Endothelial cell of umbilical vein (primary cell): ENCODE results near the gene DBP. TPM values are rescaled to one million over a fixed set of nuclear protein-coding genes. Genes with fewer than 3 reads are reported as not detected.

Experiments used
- BruUV-seq: library from RNA; stranded (reverse); fragments of 400-500 nt; replicated peaks from 2 replicates; lab custom pipeline; 2021; lab: Mats Ljungman, UMichigan
- CTCF ChIA-PET: fragments of 300-600, 350-600 bp; sonication (Branson Sonifier 250); formaldehyde crosslinking; loops from one replicate; lab custom pipeline; 2021; ENCODE audit warnings: antibody characterized with exemption, inconsistent platforms; lab: Charles Lee
- POLR2A ChIA-PET: fragments of 300-600, 350-600 bp; sonication (Branson Sonifier 250); formaldehyde crosslinking; loops from one replicate; lab custom pipeline; 2021; ENCODE audit warnings: antibody characterized with exemption, inconsistent platforms; lab: Charles Lee
- DNase-seq: peaks from one replicate; pipeline ENCODE4 v3.0.0-alpha.2; 2011; ENCODE audit warnings: low read depth, low spot score
- FAIRE-seq: peaks from 2 replicates; lab custom pipeline; 2011; peaks lifted over from hg19 to GRCh38; lab: Jason Lieb, UNC
- H2AFZ ChIP-seq: 2 replicates; pipeline ENCODE4 v1.6.0; 2012; ENCODE audit warnings: low read depth, low read length, control low read depth, inconsistent platforms
- H3K27ac ChIP-seq: 2 replicates; pipeline ENCODE4 v1.5.1; 2011; ENCODE audit warnings: low read depth, mild to moderate bottlenecking, control low read depth, low read length, moderate library complexity; ENCODE audit not compliant: insufficient read depth
- H3K27me3 ChIP-seq, 2 experiments: 2 replicates each; pipeline versions ENCODE4 v1.6.0 to v1.6.1; 2011; ENCODE audit warnings: low read length in 2 of 2, mixed read lengths in 1 of 2; ENCODE audit not compliant: control insufficient read depth in 2 of 2, insufficient read depth in 2 of 2
- H3K36me3 ChIP-seq, 2 experiments: 2 replicates in 1 of 2; 3 replicates in 1 of 2; pipeline ENCODE4 v1.5.1; 2011; ENCODE audit warnings: low read length in 2 of 2, mild to moderate bottlenecking in 1 of 2, moderate library complexity in 1 of 2; ENCODE audit not compliant: control insufficient read depth in 2 of 2, insufficient read depth in 2 of 2; ENCODE audit errors: extremely low read depth in 1 of 2
- H3K4me1 ChIP-seq: 3 replicates; pipeline ENCODE4 v1.5.1; 2011; ENCODE audit warnings: mild to moderate bottlenecking, low read length; ENCODE audit not compliant: control insufficient read depth, insufficient read depth; ENCODE audit errors: extremely low read depth
- H3K4me2 ChIP-seq: 2 replicates; pipeline ENCODE4 v1.6.1; 2011; ENCODE audit warnings: low read length, control low read depth, mixed read lengths; ENCODE audit not compliant: insufficient read depth
- H3K4me3 ChIP-seq, 3 experiments: fragments of 200-600 bp in 1 of 3; sonication (generic), shearing (Covaris generic) in 1 of 3; replicated peaks in 1 of 3; 2 replicates each; pipeline ENCODE4 v1.5.1; 2011 to 2016; ENCODE audit warnings: control low read depth in 3 of 3, low read length in 3 of 3, mild to moderate bottlenecking in 2 of 3, inconsistent platforms in 1 of 3, low read depth in 1 of 3, moderate library complexity in 1 of 3; ENCODE audit not compliant: insufficient read depth in 1 of 3
- H3K79me2 ChIP-seq: 2 replicates; pipeline ENCODE4 v1.6.0; 2012; ENCODE audit warnings: low read length, inconsistent platforms; ENCODE audit not compliant: control insufficient read depth, insufficient read depth
- H3K9ac ChIP-seq: replicated peaks from 2 replicates; pipeline ENCODE3; 2011; ENCODE audit warnings: low read length, control low read depth; ENCODE audit not compliant: insufficient read depth; ENCODE audit errors: extremely low read depth
- H3K9me1 ChIP-seq: replicated peaks from 3 replicates; pipeline ENCODE4 v1.6.0; 2011; ENCODE audit warnings: mild to moderate bottlenecking, low read length; ENCODE audit not compliant: control insufficient read depth, insufficient read depth; ENCODE audit errors: extremely low read depth
- H3K9me3 ChIP-seq: replicated peaks from 2 replicates; pipeline ENCODE4 v1.5.1; 2012; ENCODE audit warnings: low read length, inconsistent platforms; ENCODE audit not compliant: control insufficient read depth, insufficient read depth
- H4K20me1 ChIP-seq: replicated peaks from 2 replicates; pipeline ENCODE3; 2011; ENCODE audit warnings: mild to moderate bottlenecking, low read length; ENCODE audit not compliant: control insufficient read depth, insufficient read depth; ENCODE audit errors: extremely low read depth
- CTCF ChIP-seq, 2 donors: IDR thresholded peaks; 1 replicate in 1 of 2; 2 replicates in 1 of 2; pipeline ENCODE4 v1.5.1; 2011; ENCODE audit warnings: low read length in 2 of 2, mild to moderate bottlenecking in 2 of 2, moderate library complexity in 2 of 2, control low read depth in 1 of 2, inconsistent platforms in 1 of 2, low read depth in 1 of 2; ENCODE audit not compliant: insufficient read depth in 1 of 2; ENCODE audit errors: extremely low read depth in 1 of 2
- EZH2 ChIP-seq: IDR thresholded peaks from 2 replicates; pipeline ENCODE4 v1.6.1; 2012; ENCODE audit warnings: borderline replicate concordance, low read depth, mild to moderate bottlenecking, moderate library complexity, low read length, inconsistent platforms; ENCODE audit not compliant: severe bottlenecking
- FOS ChIP-seq: IDR thresholded peaks from 2 replicates; pipeline ENCODE4 v1.6.1; 2011; ENCODE audit warnings: mild to moderate bottlenecking, low read length, moderate library complexity, borderline replicate concordance; ENCODE audit not compliant: insufficient read depth
- GATA2 ChIP-seq: IDR thresholded peaks from 2 replicates; pipeline ENCODE4 v1.7.0; 2011; ENCODE audit warnings: low read depth, mild to moderate bottlenecking, moderate library complexity, mixed read lengths, low read length; ENCODE audit not compliant: insufficient read length, insufficient read depth
- JUN ChIP-seq: IDR thresholded peaks from 2 replicates; pipeline ENCODE4 v1.6.1; 2011; ENCODE audit warnings: borderline replicate concordance, low read depth; ENCODE audit not compliant: insufficient read length, insufficient read depth
- MAX ChIP-seq: IDR thresholded peaks from 2 replicates; pipeline ENCODE4 v1.6.1; 2011; ENCODE audit not compliant: insufficient read depth, insufficient read length
- MYC ChIP-seq: IDR thresholded peaks from one replicate; pipeline ENCODE4 v1.6.1; 2011; ENCODE audit warnings: mild to moderate bottlenecking, low read depth, low read length
- POLR2A ChIP-seq: IDR thresholded peaks from 2 replicates; pipeline ENCODE4 v1.6.1; 2012; ENCODE audit warnings: low read depth, mild to moderate bottlenecking, control low read depth, low read length
- POLR2AphosphoS5 ChIP-seq: IDR thresholded peaks from 2 replicates; pipeline ENCODE4 v1.6.1; 2012; ENCODE audit warnings: low read depth, mild to moderate bottlenecking, control low read depth, low read length, moderate library complexity; ENCODE audit not compliant: insufficient read depth
- dilution Hi-C: fragments of 300-500 bp; cut with MboI; formaldehyde crosslinking; loops from one replicate; pipeline ENCODE4 v1.15.0; 2019; ENCODE audit warnings: low sequenced_read_pairs; ENCODE audit not compliant: extremely low pct_ligation_motif_present
- intact Hi-C: fragments of 100-400 bp; cut with micrococcal nuclease; formaldehyde crosslinking; loops from one replicate; pipeline ENCODE4 v1.10.0; 2022
- polyA plus RNA-seq, 4 experiments: library from polyadenylated mRNA; depleted of rRNA in 3 of 4; stranded (reverse) in 3 of 4; unstranded in 1 of 4; fragments of >200 nt; gene quantifications; 2 replicates each; pipeline versions ENCODE4 v1.2.1 to v1.2.3, GENCODE V29; 2011 to 2012; ENCODE audit warnings: missing spikeins in 1 of 4
- total RNA-seq: library from RNA; stranded (reverse); gene quantifications from 2 replicates; pipeline ENCODE4 v1.2.3, GENCODE V29; 2021

The DBP gene
- total and polyA plus RNA-seq, 2 donors (not counting 3 experiments of a cell fraction or from before 2014, with no cell fraction given) = 1.5 to 1.8 TPM

GRCh38 chr19:48627865-48628314 is 9.3 kb downstream of the DBP start:
- Histone ChIP-seq H3K4me3 (no peak overlapping the region), H3K9ac (no peak overlapping the region), H3K4me2 (no peak overlapping the region), H2AFZ (no peak overlapping the region), H3K9me1 (no peaks in the 10 kb centered on the region), H3K79me2 (no peaks in the 10 kb centered on the region), H3K27ac (no peak overlapping the region), H3K9me3 (no peaks in the 10 kb centered on the region), H3K36me3 (peaks cover 0 to 2% of the 10 kb centered on the region in 2 experiments), H3K27me3 (no peaks in the 10 kb centered on the region), H3K4me1 (peaks cover 18% of the 10 kb centered on the region), H4K20me1 (no peaks in the 10 kb centered on the region)
- DNase-seq (no peak), FAIRE-seq (no peak)
- ChIA-PET CTCF (interaction anchor here (0.9 to 1.0 kb wide), 2 partner anchors 43 to 122 kb away, joined by 3 read pairs; no protein-coding TSS in a partner anchor), POLR2A (no interaction called here)
- dilution Hi-C loops (no loop called here), intact Hi-C loops (no loop called here)
- TF ChIP-seq POLR2AphosphoS5 (no peak), POLR2A (no peak), EZH2 (no peak), GATA2 (no peak), CTCF (IDR thresholded peaks at IDR 0.05; ENCODE audit: extremely low read depth in 1 of 2, insufficient read depth in 1 of 2, low read depth in 1 of 2, low read length in 2 of 2) (no peak), MAX (no peak), FOS (no peak), JUN (no peak), MYC (no peak)
- BruUV-seq = no TSS peak
